Large intestine (tissue), 12 donors: ENCODE data around the gene DENND5B. TPM values are rescaled to one million over a fixed set of nuclear protein-coding genes. Genes with fewer than 3 reads are reported as not detected.

Source experiments
- DNase-seq, 2 donors: peaks; one replicate each; pipeline versions ENCODE4 v3.0.0 to v3.0.0-alpha.2; 2013
- H3K27ac ChIP-seq: one replicate; pipeline ENCODE4 v1.5.1; 2013; ENCODE audit warnings: low read length
- H3K27me3 ChIP-seq: 2 replicates; pipeline ENCODE4 v1.6.1; 2013; ENCODE audit warnings: low read length; ENCODE audit not compliant: control insufficient read depth, insufficient read depth
- H3K36me3 ChIP-seq: 2 replicates; pipeline ENCODE4 v1.6.1; 2013; ENCODE audit warnings: low read length; ENCODE audit not compliant: control insufficient read depth, insufficient read depth
- H3K4me1 ChIP-seq: one replicate; pipeline ENCODE4 v1.6.1; 2013; ENCODE audit warnings: low read length; ENCODE audit not compliant: control insufficient read depth, insufficient read depth
- H3K4me3 ChIP-seq: one replicate; pipeline ENCODE4 v1.5.1; 2013; ENCODE audit warnings: low read length
- H3K9me3 ChIP-seq: one replicate; pipeline ENCODE4 v1.6.1; 2013; ENCODE audit warnings: mild to moderate bottlenecking, low read depth, low read length, moderate library complexity; ENCODE audit not compliant: control insufficient read depth
- WGBS: methylation state at CpG from one replicate; pipeline ENCODE4 v1.1.5; 2013; ENCODE audit warnings: low lambda C conversion rate; ENCODE audit not compliant: insufficient coverage; 5-methylcytosine and 5-hydroxymethylcytosine counted together
- long read RNA-seq, 11 donors: transcript quantifications; one replicate each; lab custom pipeline, GENCODE V29; 2026
- polyA plus RNA-seq: library from polyadenylated mRNA; unstranded; fragments of 120-200 nt; gene quantifications from one replicate; pipeline ENCODE4 v1.2.1, GENCODE V29; 2013

DENND5B gene
- polyA plus RNA-seq: 32.3 TPM
- long read RNA-seq, donor 1: 0 reads
- long read RNA-seq, donor 2, partial matches to known transcripts: 5 of 5 reads
- long read RNA-seq, donor 2, other reads (novel, unspliced or antisense): 0 of 5 reads
- long read RNA-seq, donor 3: 0 reads
- long read RNA-seq, donor 4: 0 reads
- long read RNA-seq, donor 5: 0 reads
- long read RNA-seq, donor 6, partial matches to known transcripts: 5 of 5 reads
- long read RNA-seq, donor 6, other reads (novel, unspliced or antisense): 0 of 5 reads
- long read RNA-seq, donor 7, partial matches to known transcripts: 0 of 1 reads
- long read RNA-seq, donor 7, other reads (novel, unspliced or antisense): 0 of 1 reads
- long read RNA-seq, donor 8, partial matches to known transcripts: 11 of 11 reads
- long read RNA-seq, donor 8, other reads (novel, unspliced or antisense): 0 of 11 reads
- long read RNA-seq, donor 9, partial matches to known transcripts: 6 of 6 reads
- long read RNA-seq, donor 9, other reads (novel, unspliced or antisense): 0 of 6 reads
- long read RNA-seq, donor 10, partial matches to known transcripts: 6 of 7 reads
- long read RNA-seq, donor 10, other reads (novel, unspliced or antisense): 0 of 7 reads
- long read RNA-seq, donor 11: 0 reads

DNA sequence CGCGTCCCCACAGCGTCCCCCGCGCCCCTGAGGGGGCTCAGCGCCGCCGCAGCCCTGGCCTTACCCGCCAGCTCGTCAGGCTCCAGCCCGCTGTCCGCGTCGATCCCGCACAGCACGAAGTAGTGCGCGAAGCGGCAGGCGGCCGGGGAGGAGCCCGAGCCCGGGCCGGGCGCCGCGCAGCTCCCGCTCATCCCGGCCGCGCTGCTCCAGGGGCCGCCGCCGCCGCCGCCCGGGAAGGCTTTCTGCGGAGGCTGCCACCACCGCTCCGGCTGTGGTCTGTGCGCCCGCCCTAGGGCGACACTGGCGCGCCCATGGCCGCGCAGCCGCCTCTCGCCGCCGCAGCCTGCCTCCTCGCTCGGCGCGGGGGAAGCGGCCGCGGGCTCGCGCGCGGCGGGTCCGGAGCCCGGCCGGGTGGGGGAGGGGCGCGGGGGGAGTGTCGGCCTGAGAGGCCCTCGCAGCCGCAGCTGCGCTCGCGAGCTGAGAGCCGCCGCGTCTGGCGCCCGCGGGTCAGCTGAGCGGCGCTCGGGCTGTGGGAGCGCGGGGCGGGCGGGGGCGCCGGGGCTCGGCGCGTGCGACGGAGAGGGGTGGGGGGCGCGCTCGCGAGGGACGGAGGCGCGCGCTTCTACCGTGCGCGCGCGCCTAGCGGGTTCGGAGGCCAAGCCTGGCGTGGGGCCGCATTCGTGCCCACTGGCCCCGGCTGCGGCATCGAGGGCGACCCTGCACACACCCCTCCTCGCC lies at the start of gene DENND5B:
DENND5B (minus strand) TSS at position 495 of the 738 bp plus-strand sequence; CDS start at position 191, 304 bp downstream.
- H3K9me3 ChIP-seq: no peaks in the 10 kb centered on the region
- H3K4me1 ChIP-seq: peaks cover 6% of the 10 kb centered on the region
- H3K27ac ChIP-seq: peak within 1 kb of the TSS; percentile 96
- H3K36me3 ChIP-seq: no peaks in the 10 kb centered on the region
- no CpG with 5 or more reads among the region's 117 CpGs for WGBS
- H3K27me3 ChIP-seq: no peaks in the 10 kb centered on the region
- DNase-seq: peak; percentile 67 to 83
- peak within 1 kb of the TSS; percentile 76 for H3K4me3 ChIP-seq

DNA sequence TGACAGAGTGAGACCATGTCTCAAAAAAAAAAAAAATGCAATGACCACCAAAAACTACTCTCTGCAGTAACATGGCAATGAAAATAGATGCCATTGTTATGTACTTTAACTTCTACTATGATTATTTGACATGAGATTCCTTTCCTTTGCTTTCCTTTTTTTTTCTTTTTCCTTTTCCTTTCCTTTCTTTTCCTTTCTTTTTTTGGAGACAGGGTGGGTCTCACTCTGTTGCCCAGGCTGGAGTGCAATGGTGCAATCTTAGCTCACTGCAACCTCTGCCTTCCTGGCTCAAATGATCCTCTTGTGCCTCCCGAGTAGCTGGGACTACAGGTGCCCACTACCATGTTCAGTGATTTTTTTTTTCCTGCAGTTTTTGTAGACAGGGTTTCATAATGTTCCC lies 43.7 kb upstream of the DENND5B start:
- H3K27ac ChIP-seq: no peak overlapping the region

DNA sequence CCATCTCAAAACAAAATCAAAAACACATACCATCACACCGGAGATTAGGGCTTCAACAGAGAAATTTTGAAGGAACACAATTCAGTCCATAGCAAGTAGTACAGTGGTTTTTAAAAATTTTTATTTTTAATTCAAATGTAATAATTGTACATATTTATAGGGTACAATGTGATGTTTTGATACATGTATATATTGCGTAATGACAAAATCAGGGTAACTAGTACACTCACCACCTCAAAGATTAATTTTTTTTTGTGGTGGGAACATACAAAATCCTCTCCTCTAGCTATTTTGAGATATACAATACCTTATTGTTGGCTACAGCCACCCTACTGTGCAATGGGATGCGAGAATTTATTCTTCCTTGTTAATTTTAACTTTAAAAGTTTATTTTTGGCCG lies 42.5 kb upstream of the DENND5B start:
- Histone ChIP-seq H3K4me3 (no peak overlapping the region), H3K4me1 (no peaks in the 10 kb centered on the region), H3K9me3 (no peaks in the 10 kb centered on the region), H3K36me3 (no peaks in the 10 kb centered on the region), H3K27me3 (no peaks in the 10 kb centered on the region), H3K27ac (no peak overlapping the region)
- no peak for DNase-seq
- WGBS: 100% methylated on average over 1 of the region's 4 CpGs

More for the DNA sequence above, 43.7 kb upstream of the DENND5B start:
- H3K9me3 ChIP-seq: no peaks in the 10 kb centered on the region
- no peak for DNase-seq
- no peaks in the 10 kb centered on the region for H3K4me1 ChIP-seq
- no peaks in the 10 kb centered on the region for H3K27me3 ChIP-seq
- H3K36me3 ChIP-seq: no peaks in the 10 kb centered on the region
- no peak overlapping the region for H3K4me3 ChIP-seq
- WGBS: no CpG with 5 or more reads among the region's 1 CpG

DNA sequence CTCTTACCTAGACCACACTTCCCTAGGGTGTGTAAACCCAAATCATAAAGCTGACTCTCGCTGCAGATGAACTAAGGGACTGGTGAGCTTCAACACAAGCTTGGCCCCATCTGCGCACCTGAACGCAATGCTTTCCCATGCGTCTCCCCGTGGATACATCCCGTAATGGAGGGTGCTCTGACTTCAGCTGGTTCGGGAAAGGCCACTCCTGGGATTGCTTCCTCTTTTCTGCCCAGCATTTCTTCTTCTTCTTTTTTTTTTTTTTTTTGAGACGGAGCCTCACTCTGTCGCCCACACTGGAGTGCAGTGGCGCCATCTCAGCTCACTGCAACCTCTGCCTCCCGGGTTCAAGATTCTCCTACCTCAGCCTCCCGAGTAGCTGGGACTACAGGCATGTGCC lies 40.9 kb upstream of the DENND5B start:
- no peak for DNase-seq
- Histone ChIP-seq H3K36me3 (no peaks in the 10 kb centered on the region), H3K9me3 (no peaks in the 10 kb centered on the region), H3K27me3 (no peaks in the 10 kb centered on the region), H3K4me3 (no peak overlapping the region), H3K27ac (no peak overlapping the region), H3K4me1 (no peaks in the 10 kb centered on the region)
- no CpG with 5 or more reads among the region's 12 CpGs for whole genome bisulfite sequencing

DNA sequence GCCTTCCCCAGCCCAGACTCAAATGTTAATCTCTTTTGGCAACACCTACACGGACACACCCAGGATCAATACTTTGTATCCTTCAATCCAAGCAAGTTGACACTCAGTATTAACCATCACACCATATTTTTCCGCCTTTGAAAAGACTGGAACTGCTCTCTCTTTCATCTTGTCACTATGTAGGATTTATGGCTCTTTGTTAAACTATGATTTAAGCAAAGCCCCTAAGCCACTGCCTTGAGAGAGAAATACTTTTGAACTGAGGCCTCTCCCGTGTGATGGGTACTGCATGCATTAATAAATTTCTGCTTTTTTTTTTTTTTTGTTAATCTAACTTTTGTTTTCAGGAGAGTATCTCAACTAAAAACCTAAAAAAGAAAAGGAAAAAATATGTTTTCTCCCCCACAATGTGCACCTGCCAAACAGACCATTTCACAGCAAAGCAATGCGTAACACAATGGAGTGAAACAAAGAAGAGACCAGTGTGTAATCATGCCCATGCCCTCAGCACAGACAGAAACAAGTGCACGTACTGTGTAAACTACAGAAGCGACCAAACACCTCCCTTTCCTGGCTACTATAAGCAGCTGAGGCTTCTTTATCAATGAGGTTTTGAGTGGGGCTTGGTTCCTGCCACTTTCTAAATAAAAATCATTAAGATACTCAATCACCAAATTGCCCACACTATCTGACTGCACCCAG lies 40.2 kb upstream of the DENND5B start:
- H3K27me3 ChIP-seq: no peaks in the 10 kb centered on the region
- H3K36me3 ChIP-seq: no peaks in the 10 kb centered on the region
- DNase-seq: no peak
- H3K27ac ChIP-seq: no peak overlapping the region
- no CpG with 5 or more reads among the region's 6 CpGs for WGBS
- H3K9me3 ChIP-seq: no peaks in the 10 kb centered on the region
- no peak overlapping the region for H3K4me3 ChIP-seq
- H3K4me1 ChIP-seq: no peaks in the 10 kb centered on the region

DNA sequence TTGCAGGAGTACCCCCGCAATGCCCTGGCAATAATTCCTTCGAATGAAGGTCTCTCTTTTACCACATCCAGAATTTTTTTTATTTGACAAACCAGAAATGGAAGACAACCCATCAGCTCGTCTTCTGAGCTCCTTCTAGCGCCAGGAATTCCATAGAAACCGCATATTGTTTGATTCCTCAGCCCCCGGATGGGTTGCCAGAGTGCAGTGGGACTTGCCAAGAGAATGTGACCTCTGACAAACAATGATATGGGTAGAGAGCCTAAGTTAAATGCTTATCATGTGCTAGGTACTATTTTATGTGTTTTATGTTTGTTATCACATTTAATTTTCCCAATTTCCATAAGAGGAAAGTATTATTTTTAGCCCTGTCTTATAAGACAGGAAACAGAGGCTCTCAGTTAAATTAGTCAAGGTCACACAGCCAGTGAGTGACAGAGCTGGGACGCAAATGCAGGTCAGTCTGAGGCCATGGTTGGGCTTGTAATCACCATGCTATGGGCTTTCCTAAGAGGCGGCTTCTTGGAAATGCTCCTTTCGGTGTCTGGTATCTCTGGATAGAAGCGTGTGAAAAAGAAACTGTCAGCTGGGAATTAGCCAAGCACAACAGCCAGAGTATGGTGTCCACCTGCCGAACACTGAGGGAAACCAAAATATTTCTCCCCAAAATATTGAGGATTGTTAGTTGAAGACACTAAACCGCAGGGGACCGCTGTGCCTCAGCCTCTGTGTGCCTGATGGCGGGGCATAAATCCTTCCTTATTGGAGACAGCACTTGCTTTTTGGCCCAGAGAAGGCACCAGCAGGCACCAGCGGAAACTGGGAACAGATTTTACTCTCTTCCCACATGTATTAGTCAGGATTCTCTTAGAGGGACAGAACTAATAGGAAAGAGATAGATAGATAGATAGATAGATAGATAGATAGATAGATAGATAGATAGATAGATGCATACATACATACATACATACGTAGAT lies 39.1 kb upstream of the DENND5B start:
- WGBS: 40% methylated on average over 1 of the region's 16 CpGs
- Histone ChIP-seq H3K27me3 (no peaks in the 10 kb centered on the region), H3K4me3 (no peak overlapping the region), H3K4me1 (no peaks in the 10 kb centered on the region), H3K27ac (no peak overlapping the region), H3K36me3 (no peaks in the 10 kb centered on the region), H3K9me3 (no peaks in the 10 kb centered on the region)
- peak in 1 of 2 donors; percentile 47 for DNase-seq

DNA sequence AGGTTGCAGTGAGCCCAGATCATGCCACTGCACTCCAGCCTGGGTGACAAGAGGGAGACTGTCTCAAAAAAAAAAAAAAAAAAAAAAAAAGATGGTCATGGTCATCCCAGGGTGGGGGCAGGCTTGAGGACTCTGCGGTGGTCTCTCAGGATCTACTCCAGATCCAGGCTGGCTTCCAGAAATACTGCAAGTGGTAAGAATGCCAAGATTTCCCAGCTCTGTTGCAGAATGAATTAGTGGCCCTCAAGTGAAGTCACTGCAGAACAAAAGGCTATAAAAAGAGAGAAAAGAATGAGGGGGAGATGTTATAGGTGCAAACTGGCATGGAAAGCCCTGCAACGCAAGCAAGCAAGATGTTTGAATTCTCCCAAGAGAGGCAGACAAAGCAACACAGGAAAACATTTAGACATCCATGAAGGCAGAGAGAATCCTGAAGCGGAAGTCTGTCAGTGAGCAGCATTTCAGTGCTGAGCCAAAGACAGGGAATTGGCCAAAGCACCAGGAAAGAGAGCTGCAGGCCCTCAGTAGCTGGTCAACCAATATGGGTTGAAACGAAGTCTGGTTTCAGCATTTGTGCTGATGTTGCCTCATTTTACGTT lies 36.6 kb upstream of the DENND5B start:
- Histone ChIP-seq H3K9me3 (no peaks in the 10 kb centered on the region), H3K4me3 (no peak overlapping the region), H3K36me3 (no peaks in the 10 kb centered on the region), H3K27ac (no peak overlapping the region), H3K4me1 (no peaks in the 10 kb centered on the region), H3K27me3 (no peaks in the 10 kb centered on the region)
- no peak for DNase-seq
- WGBS: 100% methylated on average over 1 of the region's 5 CpGs

DNA sequence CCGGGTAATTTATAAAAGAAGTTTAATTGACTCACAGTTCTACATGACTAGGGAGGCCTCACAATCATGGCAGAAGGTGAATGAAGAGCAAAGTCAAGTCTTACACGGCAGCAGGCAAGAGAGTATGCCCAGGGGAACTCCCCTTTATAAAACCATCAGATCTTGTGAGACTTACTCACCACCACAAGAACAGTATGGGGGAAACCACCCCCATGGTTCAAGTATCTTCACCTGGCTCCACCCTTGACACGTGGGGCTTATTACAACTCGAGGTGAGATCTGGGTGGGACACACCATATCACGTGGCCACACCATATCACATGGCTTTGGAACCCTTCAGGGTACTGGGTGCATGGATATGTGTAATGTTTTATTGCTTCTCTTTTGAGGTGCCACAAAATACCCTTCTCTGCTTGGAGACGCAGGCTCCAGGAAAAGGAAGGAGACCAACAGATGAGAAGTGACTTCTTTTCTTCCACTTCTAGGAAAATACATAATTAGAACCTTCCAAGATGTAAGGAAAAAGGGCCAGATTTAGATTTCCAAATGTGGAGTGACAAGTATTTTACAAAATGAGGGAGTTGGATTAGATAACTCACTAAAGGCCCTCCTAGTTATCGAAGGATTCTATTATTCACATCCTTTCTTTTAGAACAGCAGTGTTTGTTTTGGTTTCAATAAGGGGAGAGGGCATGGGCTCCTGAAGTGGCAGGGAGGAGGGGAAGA lies 35.5 kb upstream of the DENND5B start:
- Histone ChIP-seq H3K27ac (no peak overlapping the region), H3K36me3 (no peaks in the 10 kb centered on the region), H3K4me1 (no peaks in the 10 kb centered on the region), H3K9me3 (no peaks in the 10 kb centered on the region), H3K27me3 (no peaks in the 10 kb centered on the region), H3K4me3 (no peak overlapping the region)
- DNase-seq: no peak
- 100% methylated on average over 1 of the region's 7 CpGs for WGBS

DNA sequence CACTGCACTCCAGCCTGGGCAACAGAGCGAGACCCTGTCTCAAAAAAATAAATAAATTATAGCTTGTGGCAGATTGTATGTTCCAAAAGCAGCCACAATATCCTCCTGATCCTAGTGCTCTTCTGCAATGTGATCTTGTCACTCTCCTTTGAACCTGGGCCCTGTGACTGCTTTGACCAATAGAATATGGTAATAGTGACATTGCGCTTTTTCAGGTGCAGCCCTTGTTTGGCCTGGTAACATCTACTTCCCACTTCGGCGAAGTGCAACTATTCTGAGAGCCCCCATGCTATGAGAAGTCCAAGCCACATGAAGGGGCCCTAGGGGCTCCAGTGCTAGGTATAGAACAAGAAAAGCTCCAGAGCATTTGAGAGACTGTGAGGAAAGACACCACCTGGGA lies 31.1 kb upstream of the DENND5B start:
- H3K9me3 ChIP-seq: peaks cover 2% of the 10 kb centered on the region
- no peak for DNase-seq
- H3K36me3 ChIP-seq: no peaks in the 10 kb centered on the region
- H3K4me1 ChIP-seq: peaks cover 22% of the 10 kb centered on the region
- no peaks in the 10 kb centered on the region for H3K27me3 ChIP-seq
- no CpG with 5 or more reads among the region's 4 CpGs for WGBS
- no peak overlapping the region for H3K27ac ChIP-seq
- no peak overlapping the region for H3K4me3 ChIP-seq
